GM21825 (cell line): Measurements from ENCODE around the gene NLRP6.
"Not testable (repeated sequence)": the region's sequence is repeated elsewhere in the genome, so short reads cannot be mapped to it uniquely, and the experiment has no call there.

ENCODE experiments used
- ATAC-seq: cut with Tn5 transposase; IDR thresholded peaks from one replicate; pipeline ENCODE4 v1.9.1; 2021; ENCODE audit warnings: mild to moderate bottlenecking, moderate library complexity; ENCODE audit not compliant: unreplicated experiment

NLRP6 gene

DNA sequence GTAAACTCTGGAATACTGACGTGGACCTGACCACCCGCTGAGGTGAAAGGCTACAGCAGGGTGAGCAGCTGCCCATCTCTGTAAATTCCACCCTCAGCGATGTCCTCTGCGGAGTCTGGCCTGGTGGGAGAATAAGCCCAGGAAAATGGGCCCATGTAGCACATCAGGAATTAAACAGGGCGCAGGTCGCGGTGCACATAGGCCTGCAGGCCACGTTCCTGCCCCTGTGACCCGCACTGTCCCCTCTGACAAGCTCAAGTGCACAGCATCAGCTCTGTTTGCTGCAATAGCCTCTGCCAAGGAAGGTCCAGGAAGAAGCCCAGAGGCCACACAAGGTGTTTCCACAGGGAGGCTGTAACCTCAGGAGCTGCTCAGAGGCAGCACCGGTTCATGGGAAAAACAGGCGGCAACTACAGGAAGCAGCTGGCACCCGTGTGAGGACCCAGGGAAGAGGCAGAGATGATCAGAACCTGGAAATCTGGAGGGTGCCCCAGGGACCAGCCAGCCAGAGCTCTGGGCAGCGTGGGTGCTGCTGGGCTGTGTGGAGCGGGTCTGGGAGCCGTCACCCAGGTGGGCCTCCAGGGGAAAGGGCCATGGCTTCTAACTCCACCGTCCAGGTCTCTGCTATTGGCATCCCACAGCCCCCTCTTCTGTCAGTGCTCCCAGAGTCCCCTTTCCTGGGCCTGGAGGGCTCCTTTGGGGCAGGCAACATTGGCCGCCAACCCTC, 28.6 kb downstream of the NLRP6 start:
- ATAC-seq, result no peak

DNA sequence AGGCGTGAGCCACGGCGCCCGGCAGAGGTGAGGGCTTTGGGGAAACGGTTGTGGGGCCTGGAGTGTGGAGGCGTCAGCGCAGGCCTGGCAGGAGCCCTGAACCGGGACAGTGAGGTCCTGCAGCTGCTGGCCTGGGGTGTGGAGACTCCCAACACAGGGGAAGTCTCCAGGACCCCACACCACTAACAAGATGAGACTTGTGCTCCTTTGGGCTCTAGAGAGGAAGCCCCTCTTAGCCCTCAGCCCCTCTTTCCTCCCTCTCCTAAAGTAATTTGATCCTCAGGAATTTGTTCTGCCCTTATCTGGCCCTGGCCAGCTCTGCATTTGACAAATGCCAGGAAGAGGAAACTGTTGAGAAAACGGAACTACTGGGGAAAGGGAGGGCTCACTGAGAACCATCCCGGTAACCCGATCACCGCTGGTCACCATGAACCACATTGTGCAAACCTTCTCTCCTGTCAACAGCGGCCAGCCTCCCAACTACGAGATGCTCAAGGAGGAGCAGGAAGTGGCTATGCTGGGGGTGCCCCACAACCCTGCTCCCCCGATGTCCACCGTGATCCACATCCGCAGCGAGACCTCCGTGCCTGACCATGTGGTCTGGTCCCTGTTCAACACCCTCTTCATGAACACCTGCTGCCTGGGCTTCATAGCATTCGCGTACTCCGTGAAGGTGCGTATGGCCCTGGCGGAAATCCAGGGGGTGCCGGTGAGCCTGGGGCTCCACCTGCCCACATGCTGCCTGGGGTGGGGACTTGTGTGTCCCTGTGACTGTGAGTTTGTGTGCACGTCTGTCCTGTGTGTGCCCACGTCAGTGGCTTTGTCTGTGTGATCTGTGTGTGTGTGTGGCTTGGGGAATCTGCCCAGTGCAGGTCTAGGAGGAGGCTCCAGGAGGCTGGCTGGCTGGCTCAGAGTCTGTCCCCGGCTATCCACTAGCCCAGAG, 29.8 kb downstream of the NLRP6 start, which contains the start of gene IFITM2:
IFITM2 (plus strand) TSS at position 51 of the 943 bp plus-strand sequence; CDS start at position 428, 377 bp downstream.
- not testable (repeated sequence) for ATAC-seq

DNA sequence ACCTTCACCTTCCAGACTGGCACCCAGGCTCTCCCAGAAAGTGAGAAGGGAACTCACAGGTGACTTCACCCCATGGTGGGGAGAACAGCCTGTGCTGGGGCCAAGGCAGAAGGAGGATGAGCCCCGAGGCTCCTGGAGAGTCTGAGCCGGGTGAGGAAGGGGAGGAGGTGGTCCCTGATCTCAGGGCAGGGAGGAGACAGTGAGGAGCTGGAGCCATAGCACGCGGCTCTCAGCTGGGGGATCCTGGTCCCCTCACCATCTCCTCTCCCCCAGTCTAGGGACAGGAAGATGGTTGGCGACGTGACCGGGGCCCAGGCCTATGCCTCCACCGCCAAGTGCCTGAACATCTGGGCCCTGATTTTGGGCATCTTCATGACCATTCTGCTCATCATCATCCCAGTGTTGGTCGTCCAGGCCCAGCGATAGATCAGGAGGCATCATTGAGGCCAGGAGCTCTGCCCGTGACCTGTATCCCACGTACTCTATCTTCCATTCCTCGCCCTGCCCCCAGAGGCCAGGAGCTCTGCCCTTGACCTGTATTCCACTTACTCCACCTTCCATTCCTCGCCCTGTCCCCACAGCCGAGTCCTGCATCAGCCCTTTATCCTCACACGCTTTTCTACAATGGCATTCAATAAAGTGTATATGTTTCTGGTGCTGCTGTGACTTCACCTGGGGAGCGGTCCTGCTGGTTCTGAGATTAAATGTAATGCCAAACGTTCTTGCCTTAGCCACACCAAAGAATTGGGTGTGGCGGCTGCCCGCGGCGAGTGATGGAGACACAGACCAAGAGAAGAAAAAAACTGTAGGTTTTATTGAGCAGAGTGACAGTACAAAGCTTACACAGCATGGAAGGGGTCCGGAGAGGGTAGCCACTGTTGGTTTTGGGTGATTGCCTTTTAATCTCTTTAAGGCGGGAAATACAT, 30.8 kb downstream of the NLRP6 start:
- not testable (repeated sequence) for ATAC-seq

DNA sequence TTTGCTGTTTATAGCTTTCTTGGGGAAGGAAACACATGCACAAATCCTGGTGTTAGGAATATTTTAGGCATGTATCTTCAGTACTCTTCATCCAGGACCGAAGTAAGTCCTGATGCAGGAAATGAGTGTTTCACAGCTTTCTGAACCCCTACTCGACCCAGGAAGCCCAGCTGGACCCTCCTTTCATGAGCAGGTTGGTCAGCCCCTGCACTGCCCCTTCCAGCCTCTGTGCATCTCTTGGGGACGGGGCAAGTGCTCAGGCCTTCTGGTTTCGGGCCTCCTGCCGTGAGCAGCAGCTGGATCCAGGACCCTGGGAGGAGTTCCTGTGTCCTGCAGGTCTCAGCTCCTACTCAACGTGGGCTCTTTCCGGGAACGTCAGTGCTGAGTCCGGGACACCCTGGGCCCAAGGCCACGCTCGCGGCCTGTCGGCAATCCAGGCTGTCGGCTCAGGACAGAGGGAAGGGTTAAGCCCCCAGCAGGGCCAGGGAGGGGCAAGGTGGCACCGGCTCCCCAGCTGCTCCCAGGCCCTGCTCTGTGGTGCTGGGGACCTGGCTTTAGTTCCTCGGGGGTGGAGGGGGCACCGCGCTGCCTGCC, 31.9 kb downstream of the NLRP6 start:
- not testable (repeated sequence) for ATAC-seq

DNA sequence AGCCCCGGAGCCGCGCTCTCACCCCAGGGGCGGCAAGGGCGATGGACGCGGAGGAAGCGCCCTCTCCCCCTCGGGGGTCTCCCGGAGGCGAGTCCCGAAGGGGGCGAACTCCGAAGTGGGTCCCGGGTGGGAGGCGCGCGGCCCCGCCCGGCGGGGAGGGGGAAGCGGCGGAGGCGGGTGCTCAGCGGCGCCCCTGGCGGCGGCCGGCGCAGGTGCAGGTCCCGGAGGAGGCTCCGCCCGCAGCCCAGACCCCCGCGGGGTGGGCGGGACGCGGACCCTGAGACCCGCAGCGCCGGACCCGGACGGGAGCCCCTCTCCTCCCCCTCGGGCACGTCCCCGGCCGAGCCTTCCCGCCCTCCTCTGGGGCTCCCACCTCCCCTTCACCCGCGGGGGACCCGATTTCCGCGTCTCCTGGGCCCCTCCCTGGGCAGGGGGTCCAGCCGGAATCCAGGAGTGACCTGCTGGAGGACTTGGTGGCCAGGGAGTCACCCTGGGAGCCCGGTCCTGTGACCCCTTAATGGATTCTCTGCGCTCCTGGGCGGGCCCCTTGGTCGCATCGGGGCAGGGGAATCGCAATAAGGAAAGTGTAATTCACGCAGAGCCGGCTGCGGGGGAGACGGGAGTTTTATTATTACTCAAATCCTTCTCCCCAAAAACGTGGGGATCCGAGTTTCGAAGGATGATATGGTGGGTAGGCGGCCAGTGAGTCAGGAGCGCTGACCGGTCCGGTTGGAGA, 33.0 kb downstream of the NLRP6 start:
- ATAC-seq, result not testable (repeated sequence)

- no peak for ATAC-seq
Measured at GRCh38 chr11:312092-312816, 34.0 kb downstream of the NLRP6 start.

DNA sequence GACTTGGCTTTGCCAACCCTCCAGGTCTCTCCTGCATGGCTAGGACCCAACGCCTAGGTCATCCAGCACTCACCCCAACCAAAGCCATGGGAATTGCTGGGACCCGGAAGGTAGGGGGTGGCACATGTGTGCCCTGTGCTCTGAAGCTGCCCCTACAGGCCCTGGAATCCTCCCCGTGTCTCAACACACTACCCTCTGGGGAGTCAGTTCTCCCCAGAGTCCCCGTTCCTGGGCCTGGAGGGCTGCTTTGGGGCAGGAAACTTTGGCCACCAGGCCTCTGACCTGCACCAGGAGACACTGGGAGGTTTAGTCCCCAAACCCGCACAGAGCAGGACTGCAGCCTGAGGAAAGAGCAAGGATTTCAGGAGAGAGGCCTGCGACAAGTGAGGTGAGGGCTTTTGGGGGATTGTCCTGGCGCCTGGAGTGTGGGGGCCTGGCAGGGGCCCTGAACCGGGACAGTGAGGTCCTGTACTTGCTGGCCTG, 35.1 kb downstream of the NLRP6 start:
- peak; percentile 5 for ATAC-seq

DNA sequence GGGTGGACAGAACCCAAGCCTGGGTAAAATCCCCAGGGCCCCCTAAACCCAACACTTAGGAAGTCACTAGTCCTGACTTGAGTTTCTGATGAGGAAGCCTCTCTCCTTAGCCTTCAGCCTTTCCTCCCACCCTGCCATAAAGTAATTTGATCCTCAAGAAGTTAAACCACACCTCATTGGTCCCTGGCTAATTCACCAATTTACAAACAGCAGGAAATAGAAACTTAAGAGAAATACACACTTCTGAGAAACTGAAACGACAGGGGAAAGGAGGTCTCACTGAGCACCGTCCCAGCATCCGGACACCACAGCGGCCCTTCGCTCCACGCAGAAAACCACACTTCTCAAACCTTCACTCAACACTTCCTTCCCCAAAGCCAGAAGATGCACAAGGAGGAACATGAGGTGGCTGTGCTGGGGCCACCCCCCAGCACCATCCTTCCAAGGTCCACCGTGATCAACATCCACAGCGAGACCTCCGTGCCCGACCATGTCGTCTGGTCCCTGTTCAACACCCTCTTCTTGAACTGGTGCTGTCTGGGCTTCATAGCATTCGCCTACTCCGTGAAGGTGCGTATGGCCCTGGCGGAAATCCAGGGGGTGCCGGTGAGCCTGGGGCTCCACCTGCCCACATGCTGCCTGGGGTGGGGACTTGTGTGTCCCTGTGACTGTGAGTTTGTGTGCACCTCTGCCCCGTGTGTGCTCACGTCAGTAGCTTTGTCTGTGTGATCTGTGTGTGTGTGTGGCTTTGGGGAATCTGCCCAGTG, 35.8 kb downstream of the NLRP6 start, which contains the start of gene IFITM1:
IFITM1 (plus strand) TSS at position 254 of the 767 bp plus-strand sequence; CDS start at position 385, 131 bp downstream.
- ATAC-seq, result peak; percentile 32

GRCh38 chr11:314554-314875, 36.3 kb downstream of the NLRP6 start:
- ATAC-seq, result not testable (repeated sequence)

DNA sequence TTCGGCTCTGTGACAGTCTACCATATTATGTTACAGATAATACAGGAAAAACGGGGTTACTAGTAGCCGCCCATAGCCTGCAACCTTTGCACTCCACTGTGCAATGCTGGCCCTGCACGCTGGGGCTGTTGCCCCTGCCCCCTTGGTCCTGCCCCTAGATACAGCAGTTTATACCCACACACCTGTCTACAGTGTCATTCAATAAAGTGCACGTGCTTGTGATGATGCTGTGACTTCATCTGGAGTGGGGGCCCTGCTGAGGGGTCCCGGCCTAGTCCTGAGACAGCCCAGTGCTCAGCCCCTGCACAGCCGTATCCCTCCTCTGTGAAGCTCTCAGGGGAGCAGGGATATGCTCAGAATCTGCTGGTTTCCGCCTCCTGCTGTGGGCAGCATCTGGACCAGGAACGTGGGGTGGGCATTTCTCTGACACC, 36.9 kb downstream of the NLRP6 start:
- ATAC-seq, result no peak

GRCh38 chr11:315516-315994, 37.3 kb downstream of the NLRP6 start:
- no peak for ATAC-seq

DNA sequence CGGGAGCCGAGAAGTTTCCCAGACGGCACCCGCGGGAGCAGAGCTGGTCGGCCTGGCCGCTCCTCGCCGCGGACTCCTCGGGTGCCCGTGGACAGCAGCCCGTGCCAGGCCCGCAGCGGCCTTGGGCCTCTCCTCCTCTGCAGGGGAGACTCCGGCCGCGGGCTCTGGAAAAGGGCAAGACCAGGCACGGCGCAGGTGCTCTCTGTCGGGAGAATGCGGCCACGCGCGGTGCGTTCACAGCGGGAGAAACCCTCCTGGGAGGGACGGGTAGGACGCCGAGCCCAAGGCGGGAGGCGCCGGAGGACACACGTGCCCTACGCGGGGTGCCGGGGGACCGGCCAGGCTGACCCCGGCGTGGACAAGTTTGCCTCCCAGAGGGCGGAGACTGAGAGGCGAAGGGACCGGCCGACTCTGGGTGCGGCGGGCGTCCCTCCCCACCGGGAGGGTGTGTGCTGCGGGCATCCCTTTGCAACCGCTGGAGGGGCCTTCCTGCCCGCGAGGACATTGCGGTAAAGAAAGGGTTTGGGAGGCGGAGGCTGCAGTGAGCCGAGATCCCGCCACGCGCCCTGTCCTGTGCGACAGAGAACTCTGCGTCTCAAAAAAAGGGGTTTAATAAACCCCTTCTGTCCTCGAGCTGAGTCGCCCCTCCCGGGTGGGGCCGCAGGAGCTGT, 38.0 kb downstream of the NLRP6 start:
- ATAC-seq, result no peak

DNA sequence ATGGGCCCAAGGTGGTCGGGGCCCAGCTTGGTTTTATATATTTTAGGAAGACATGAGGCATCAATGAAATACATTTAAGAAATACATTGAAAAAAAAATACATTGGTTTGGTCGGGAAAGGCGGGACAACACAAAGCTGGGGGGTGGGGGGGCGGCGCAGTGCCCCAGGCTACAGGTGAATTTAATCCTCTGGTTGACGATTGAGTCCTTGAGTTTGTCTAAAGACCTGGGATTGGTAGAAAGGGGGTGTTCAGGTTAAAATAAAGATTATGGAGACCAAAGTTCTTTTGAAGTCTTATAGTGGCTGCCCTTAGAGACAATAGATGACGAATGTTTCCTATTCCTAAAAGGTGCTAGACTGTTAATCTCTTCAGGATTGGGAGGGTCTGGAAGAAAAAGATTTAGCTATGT, 38.7 kb downstream of the NLRP6 start:
- no peak for ATAC-seq

DNA sequence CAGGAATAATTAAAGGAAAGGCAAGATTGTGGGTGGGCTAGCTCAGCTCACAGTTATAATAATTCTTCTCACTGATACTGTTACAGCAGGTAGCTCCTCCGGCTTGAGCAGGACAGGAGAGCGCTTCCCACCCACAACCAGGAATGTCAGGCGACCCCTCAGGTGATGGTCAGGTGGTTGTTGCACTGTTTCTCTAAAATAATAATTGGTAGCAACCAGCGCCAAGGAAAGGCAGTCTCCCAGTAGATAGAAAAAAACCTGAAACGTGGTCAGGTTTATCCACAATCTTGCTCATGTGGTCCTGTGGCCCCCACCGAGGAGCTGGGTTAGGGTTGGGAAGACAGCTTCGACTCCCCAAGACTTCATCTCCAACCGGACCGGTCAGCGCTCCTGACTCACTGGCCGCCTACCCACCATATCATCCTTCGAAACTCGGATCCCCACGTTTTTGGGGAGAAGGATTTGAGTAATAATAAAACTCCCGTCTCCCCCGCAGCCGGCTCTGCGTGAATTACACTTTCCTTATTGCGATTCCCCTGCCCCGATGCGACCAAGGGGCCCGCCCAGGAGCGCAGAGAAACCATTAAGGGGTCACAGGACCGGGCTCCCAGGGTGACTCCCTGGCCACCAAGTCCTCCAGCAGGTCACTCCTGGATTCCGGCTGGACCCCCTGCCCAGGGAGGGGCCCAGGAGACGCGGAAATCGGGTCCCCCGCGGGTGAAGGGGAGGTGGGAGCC, 39.6 kb downstream of the NLRP6 start:
- not testable (repeated sequence) for ATAC-seq

DNA sequence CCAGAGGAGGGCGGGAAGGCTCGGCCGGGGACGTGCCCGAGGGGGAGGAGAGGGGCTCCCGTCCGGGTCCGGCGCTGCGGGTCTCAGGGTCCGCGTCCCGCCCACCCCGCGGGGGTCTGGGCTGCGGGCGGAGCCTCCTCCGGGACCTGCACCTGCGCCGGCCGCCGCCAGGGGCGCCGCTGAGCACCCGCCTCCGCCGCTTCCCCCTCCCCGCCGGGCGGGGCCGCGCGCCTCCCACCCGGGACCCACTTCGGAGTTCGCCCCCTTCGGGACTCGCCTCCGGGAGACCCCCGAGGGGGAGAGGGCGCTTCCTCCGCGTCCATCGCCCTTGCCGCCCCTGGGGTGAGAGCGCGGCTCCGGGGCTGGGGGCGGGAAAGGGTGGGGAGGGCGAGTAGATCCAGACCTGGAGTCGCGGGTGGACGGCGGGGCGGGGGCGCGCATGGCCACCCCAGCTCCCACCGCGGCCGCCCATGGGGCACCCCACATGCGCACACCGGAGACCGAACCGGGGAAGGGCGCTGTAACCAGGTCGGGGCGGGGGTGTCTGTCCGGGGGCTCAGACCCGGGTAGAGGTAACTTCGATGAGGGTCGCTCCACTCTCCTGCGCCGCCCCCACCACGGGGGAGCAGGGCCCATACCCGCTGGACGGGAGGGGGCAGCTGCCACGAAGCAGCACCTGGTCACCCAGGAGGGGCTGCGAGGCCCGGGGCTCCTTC, 40.4 kb downstream of the NLRP6 start:
- ATAC-seq, result peak; percentile 43
